ENCODE data around the gene KCNA3.
A peak's percentile ranks its signal among the peaks of the same experiment; 100 is the strongest.

KCNA3 gene

DNA sequence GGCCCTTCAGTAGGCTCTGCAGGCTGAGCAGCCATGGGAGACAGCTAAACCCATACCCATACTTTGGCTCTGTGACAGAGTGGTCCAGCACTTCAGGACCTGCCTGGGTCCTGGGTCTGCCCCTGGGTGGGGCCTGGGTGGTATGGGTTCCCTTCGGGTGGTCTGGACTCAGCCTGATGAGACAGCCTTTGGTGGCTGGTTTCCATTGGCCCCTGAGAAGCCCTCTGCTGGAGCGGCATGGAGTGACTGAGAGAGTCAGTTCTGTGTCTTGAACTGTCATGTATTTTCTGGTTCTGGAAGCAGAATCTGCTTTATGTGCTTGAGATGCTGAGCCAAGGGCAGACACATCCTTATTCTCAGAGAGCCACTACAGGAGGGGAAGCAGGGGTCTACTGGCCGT, 37.3 kb downstream of the KCNA3 start:
- no peak for DNase-seq

DNA sequence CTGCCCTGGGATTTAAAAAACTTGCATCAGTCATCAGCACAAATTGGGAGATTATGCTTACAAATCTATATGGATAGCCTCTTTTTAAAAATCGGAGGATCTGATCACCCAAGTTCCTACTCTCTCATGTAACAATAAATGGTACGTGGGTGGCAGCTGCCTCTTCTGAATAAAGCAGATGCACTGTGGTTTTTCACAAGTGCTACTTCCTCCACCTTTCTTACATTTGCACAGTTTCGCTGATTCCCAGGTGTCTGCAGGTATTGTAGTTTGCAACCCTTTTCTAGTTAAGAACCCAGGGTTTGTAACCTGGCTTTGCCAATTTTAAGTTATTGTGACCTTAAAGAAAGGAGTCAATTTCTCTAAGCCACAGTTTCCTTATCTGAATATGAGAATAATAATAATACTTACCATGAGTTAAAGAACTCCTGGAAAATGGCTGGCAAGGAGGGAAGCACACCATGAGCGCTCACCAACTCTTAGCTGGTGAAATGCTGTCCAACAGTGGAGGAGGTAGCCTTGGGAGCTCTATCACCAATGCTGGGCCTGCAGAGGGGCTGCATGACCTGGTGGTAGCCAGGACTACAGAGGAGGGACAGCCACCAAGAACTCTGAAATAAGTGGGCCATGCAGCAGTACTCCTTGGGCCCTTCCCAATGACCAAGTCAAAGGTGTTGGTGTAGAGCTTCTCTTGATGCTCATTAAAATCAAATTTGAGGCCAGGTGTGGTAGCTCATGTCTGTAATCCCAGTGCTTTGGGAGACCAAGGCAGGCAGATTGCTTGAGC, 38.4 kb downstream of the KCNA3 start:
- DNase-seq, result no peak

DNA sequence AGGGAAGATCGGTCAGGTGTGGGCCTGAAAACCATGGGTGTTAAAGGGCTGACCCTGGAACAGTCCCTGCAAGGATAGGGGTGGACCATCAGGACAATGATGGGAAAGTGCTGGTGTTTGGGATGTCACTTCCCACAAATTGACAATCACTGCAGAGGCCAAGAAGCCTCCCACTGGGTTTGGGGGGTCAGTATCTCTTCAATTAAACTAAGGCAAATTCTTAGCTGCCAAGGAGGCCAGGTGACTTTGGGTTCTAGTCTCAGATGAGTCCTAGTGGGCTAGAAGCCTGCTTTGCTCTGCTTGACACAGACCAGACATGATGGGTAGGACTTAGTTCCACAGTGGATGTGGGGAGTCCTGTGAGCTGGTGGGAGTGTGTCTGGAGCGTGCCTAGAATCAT, 39.3 kb downstream of the KCNA3 start:
- no peak for DNase-seq

GRCh38 chr1:110634455-110635311, 40.1 kb downstream of the KCNA3 start:
- peak; percentile 23 for DNase-seq

DNA sequence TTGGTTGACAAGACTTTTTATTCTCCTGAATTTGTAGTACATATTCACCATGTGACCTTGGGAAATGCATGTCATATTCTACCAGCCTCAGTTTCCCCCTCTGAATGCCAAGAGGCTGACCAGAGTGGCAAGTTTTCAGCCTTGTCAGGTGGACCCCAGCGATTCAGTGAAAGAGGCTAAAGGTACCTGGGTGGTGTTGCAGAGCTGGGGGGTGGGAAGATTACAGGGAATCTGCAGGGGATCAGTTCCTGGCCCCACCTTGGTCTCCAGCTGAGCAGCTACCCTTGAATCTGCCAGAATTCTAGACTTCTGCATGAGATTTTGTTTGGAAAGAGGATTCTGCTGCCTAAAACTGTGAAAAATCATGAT, 40.7 kb downstream of the KCNA3 start:
- DNase-seq, result no peak

GRCh38 chr1:110633646-110634030, 41.1 kb downstream of the KCNA3 start:
- DNase-seq, result no peak

DNA sequence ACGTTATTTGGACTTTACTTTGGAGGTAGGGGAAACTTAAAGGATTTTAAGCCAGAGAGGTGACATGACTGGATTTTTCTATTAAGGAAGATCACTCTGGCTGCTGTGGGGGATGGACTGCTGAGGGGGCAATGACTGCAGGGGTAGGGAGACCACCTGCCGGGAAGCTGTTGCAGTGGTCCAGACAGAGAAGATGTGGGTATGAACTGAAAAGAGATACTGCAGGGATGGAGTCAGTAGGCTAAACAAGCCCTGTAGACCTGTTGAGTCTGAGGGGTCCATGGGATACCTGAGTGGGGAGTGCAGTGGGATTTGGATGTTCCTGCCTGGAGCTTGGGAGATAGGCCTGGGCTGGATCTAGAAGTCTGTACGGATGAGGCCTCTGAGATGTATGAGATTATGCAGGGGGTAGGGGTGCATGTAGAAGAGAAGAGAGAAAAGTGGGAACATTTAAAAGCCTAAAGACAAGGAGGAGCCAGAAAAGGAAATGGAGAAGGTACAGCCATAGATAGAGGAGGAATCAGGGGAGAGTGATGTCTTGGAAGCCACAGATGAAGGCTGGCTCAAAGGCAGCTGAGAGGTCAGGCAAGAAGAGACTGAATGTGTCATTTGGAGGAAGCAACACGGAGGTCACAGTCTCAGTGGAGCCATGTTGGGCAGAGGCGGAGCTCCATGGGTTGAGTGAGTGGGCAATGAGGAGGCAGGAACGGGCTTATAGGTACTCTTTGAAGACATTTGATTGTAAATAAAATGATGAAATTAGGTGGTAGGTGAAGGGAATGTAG, 42.7 kb downstream of the KCNA3 start:
- no peak for DNase-seq

- DNase-seq, result peak; percentile 61
Measured at GRCh38 chr1:110630839-110631663, 43.7 kb downstream of the KCNA3 start.

GRCh38 chr1:110628323-110629105, 46.2 kb downstream of the KCNA3 start:
- no peak for DNase-seq

DNA sequence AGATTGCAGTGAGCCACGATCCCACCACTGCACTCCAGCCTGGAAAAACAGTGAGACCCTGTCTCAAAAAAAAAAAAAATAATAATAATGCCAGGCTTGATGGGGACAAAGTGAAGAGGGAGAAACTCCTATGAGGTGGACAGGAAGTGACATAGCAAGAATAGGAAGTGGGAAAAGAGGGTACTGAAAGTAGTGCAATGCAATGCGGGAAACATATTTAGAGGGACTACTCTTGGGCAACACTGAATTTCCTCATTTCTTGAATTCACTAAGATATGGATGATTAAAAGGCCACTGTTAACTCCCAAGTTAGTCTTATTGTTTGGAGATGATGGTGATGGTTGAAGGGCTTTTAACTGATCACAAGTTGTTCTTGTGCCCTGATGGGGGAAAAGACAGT, 47.0 kb downstream of the KCNA3 start:
- DNase-seq, result no peak

- DNase-seq, result no peak
Measured at GRCh38 chr1:110626889-110627288, 47.9 kb downstream of the KCNA3 start.

All from kidney glomerular epithelial cell (primary cell).